NCI-H748 (cell line): ENCODE results near the gene SEC16A.
"Not testable (repeated sequence)": the region's sequence is repeated elsewhere in the genome, so short reads cannot be mapped to it uniquely, and the experiment has no call there.

ENCODE experiments used
- DNase-seq: peaks from one replicate; lab custom pipeline; 2025; ENCODE audit not compliant: unreplicated experiment; lab: John Stamatoyannopoulos, UW

The SEC16A gene

DNA sequence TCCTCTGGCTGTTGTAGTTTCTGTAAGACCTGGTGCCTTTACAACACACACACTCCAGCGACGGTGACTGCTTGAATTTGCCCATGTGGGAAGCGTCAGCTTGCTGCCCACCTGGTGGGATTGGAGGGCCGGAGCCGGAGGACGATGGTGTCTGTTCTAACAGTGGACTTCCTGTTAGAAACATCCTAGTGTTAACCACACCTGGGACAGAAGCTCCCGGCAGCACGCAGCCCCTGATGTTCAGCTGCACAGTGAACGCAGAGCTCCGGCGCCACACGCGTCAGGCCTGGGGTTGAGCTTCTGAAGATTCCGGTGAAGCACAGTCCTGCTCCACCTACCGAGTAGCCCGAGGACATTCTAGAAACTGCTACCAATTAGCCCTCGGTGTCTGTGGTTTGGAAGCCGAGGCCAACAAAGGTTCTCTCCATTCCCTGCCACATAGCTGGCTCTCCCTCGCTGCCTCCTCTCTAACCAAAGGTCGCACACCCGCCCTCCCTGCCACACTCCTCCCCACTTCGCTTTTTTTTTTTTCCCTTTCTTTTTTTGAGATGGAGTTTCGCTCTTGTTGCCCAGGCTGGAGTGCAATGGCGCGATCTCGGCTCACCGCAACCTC, 58.0 kb downstream of the SEC16A start:
- no peak for DNase-seq

DNA sequence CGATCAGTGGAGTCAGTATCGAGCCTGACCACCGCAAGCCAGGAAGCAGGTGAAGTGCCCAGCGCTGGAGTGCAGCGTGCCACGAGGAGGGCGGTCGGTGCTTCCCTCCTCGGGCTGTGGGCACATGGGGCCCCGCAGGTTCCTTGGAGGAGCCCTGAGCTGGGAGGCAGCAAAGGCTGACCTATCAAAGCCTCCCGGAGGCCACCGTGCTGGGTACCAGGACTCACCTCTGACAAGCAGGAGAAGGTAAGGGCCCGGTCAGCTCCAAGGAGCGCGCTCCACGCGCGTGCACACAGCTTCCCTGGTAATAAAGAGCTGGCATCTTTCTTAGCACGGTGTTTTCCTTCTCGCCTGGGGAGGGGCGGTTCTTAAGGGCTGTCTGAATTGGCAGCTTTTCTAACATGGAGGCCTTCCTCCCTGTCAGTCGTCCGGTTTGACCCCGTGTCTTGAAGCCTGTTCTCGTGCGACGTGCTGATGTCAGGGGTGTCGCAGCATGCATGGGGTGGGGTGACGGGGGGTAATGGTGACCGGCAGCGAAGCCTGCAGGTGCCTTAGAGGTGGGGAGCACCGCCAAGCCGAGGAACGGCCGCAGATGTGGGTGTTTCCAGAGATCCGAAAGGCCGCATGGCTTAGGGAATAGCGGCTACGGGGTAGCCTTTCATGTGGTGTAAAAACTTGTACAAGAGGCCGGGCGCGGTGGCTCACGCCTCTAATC, 59.3 kb downstream of the SEC16A start:
- DNase-seq: no peak

DNA sequence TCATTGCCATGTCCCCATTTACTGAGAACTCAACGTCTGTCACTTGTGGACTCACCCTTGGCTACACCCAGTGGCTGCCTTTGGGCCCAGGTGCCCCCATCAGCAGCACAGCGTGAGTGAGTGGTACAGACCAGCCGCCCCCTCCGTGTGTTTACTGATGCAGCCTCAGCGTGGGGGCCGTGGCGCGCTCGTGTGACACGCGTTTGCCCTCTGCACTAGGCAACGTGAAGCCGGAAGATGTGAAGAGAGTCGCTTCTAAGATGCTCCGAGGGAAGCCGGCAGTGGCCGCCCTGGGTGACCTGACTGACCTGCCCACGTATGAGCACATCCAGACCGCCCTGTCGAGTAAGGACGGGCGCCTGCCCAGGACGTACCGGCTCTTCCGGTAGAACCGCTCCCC, 60.0 kb downstream of the SEC16A start:
- DNase-seq: no peak

DNA sequence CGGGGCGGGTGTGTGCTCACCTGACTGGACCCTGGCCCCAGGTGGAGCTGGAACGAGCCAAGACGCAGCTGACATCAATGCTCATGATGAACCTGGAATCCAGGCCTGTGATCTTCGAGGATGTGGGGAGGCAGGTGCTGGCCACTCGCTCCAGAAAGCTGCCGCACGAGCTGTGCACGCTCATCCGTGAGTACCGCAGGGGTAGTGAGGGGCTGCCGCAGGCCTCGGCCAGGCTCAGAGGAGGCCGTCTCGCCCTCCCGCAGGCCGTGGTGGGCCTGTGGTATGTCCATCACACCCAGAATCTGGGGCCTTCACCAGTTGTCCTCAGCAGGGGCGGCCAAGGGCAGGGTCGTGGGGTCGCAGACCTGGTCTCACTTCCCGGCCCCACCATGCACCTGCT, 61.0 kb downstream of the SEC16A start:
- DNase-seq: no peak

DNA sequence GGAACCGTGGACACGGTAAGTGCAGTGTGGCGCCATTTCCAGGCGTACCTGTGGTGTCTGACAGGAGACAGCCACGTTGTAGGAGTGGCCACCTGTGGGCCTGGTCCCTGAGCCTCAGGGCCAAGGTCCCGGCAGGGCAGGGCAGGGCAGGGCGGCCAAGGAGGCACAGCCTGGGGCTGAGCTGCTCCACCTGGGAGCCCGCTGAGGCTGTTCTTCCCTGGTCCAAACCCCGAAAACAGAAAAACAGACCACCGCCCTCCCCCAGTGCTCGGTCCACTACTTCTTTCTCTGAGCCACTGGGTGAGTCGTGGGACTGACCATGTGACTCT, 63.8 kb downstream of the SEC16A start:
- DNase-seq: no peak

DNA sequence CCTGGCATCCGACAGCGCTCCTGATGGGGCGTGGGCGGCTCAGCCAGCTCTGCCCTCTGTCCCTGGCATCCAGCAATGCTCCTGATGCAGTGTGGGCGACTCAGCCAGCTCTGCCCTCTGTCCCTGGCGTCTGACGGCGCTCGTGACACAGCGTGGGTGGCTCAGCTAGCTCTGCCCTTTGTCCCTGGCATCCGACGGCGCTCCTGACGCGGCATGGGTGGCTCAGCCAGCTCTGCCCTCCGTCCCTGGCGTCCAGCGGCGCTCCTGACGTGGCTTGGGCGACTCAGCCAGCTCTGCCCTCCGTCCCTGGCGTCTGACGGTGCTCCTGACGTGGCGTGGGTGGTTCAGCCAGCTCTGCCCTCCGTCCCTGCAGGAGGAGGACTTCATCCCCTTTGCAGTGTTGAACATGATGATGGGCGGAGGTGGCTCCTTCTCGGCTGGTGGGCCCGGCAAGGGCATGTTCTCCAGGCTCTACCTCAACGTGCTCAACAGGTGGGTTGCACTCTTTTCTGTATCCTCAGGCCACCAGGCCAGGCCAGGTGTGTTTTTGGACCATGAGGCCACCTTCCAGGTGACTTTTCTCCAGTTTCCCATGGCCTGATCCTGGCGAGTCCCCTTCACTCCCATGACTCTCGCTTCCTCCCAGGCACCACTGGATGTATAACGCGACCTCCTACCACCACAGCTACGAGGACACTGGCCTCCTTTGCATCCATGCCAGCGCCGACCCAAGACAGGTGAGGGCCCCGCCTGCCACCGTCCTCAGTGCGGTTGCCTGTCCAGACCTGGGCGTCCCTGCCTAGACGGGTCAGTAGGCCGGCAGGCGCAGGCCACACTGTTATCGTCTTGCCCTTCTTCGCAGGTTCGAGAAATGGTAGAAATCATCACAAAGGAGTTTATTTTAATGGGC, 64.4 kb downstream of the SEC16A start:
- no peak for DNase-seq

DNA sequence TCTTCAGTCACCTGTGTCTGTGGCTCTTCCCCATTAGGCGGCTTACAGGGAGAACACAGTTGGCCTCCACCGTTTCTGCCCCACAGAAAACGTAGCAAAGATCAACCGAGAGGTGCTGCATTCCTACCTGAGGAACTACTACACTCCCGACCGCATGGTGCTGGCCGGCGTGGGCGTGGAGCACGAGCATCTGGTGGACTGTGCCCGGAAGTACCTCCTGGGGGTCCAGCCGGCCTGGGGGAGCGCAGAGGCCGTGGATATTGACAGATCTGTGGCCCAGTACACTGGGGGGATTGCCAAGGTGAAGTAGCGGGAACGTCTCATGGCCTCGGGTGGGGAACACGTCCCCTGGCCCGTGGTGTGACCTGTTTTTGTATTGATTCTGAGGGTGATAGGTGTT, 65.9 kb downstream of the SEC16A start:
- no peak for DNase-seq

DNA sequence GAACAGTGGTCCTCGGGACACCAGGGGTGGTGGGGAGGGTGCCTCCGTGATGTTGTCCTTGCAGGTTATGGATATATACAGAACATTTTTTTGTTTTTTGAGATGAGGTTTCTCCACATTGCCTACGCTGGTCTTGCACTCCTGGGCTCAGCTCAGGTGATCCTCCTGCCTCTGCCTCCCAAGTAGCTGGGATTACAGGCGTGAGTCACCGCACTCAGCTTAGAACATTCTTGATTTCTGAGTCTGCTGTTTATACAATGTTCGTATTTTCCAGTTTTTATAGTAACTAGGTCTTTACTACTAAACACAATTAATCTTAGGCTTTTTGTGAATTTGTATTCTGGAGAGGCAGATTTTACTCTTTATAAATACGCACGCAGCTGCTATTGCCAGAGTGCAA, 66.4 kb downstream of the SEC16A start:
- no peak for DNase-seq

DNA sequence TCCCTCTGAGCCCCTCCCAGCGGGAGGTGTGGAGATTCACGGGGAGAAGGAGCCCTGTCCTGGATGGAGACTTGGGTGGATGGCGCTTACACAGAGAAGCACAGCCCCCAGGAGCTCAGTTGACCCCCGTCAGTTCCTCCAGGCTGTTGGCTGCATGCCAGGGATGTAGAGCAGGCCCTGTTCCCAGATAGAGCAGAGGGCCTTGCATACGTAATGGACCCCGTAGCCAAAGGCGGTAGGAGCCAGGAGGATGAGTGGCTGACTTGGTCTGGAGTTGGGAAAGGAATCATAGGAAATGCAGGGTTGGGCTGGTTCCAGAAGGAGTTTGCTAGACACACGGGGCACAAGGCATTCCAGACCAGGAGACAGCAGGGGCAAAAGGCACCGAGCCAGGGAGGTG, 69.9 kb downstream of the SEC16A start:
- DNase-seq: no peak

DNA sequence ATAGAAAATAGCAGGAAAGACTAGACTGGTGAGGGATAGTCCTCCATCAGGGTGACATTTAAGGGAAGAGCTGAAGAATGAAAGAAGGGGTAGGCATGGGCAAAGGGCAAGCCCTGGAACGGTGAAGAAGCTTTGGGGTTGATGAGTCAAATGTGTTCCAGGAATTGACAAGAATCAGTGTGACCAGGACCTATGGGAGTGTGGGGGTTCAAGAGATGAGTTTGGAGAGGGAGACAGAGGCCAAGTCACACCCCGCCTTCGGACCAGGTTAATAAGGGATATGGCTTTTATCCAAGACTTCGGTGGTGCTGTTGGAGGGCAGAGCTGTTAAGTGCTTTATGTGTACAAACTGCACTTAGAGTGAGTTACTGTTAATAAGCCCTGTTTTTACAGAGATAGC, 71.5 kb downstream of the SEC16A start:
- no peak for DNase-seq

DNA sequence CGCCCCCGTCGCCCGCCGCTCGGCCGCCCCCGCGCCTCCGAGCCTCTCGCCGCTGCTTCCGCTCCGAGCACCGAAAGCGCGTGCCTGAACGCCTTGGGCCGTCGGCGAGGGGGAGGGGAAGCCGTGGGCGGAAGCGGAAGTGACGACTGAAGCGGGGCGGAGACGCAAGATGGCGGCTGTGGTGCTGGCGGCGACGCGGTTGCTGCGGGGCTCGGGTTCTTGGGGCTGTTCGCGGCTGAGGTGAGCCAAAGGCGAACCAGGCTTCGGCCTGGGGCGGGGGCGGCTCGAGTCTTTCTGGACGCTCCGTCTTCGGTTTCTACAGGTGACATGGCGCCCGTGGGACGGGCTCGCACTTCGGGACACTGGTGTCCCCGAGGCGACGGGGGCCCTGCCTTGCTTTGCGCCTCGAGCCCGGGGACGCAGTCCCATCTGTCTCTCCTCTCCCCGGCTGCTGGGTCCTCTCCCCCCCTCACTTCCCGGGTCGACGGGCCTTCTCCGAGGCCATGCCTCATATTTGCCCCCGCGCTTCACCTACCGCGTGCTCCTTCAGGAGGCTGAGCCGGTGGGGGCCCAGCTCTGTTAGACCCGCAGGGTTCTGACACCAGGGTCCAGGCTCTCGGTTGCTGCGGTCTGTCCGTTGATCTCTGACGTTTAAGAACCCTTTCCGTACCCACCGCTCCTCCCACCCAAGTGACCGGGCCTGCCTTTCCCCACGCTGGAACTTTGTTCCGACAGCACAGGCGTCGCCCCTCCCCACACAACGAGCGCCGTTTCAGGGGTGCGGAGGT, 72.1 kb downstream of the SEC16A start, which contains the start of the genes ENTR1 and PMPCA:
Gene ENTR1 (minus strand): TSS at position 115 of the 788 bp plus-strand sequence. CDS start 217 bp downstream, outside the sequence.
Gene PMPCA (plus strand): TSS at position 159 of the 788 bp plus-strand sequence. CDS start 11 bp downstream, at position 170.
- DNase-seq: peak; percentile 88

DNA sequence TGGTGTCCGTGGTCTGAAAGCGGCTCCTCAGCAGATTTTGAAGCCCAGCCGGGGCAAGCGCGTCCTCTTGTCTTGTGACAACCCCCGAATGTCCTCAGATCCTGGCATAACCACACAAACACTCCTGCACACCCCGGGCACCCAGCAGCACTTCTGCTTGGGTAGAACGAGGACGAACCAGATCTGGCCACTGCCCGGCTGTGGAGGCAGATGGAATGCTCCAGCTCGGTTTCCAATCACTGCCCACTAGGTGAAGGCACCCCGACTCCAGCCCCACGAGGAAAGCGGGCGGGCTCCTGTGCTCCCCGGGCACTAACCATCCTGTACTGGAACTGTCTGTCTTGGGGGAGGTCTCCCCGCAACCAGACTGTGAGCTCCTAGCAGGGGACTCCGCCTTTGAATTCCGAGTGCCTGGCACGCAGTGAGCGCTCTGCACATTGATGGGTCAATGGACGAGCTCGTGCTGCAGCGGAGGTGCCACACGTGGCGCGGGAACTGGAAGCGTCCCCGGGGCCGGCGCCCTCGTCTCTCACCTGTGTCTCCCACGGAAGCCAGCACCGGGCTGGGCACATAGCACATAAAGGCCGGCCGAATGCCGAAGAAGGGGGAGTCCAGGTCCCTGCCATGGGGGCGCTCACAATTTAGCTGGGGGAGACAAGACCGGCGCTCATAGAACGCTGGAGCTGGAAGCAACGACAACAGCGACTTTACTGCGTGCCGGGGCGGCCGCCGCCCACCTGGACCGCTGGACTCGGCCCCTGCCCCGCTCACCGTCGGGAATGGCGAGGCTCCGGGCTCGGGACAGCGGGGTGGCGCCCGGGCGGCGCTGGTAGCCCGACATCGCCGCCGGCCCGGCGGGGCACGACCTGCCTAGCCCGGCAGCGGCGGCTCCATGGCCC, 73.0 kb downstream of the SEC16A start:
- peak; percentile 56 for DNase-seq

DNA sequence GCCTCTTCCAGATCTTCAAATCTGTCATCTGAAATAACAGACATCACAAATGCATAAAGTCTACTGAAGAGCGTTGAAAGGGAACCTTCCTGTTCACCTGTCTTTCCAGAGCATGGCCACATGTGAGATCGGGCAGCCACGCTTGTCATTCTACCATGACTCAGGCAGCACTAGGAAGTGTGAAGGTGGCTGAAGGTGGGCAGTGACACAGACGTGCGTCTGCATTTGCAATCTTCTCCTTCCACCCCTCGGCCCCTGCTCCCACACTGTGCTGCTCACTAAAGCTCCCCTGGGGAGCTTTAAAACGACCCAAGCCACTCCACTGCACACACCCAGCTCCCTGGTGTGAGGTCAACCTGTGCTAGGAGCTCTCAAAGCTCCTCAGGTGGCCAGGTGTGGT, 74.9 kb downstream of the SEC16A start:
- DNase-seq: no peak

DNA sequence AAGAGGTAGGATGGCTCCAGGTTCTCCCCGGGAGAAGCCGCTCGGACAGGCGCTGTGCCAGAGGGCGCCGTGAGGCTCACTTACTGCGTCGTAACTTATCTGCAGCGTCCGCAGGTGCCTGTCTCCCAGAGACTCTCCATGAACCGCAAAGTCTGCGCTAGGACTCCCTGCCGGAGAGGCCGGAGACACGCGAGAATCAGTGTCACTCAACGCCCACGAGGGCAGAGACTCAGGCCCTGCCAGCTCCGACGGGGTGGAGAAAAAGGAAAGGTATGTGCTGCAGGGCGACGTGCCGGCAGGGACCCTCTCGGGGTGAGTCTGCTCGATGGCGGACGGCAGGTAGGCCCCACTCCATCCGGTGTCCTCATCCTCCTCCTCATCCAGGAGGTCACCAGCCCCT, 75.8 kb downstream of the SEC16A start:
- not testable (repeated sequence) for DNase-seq

DNA sequence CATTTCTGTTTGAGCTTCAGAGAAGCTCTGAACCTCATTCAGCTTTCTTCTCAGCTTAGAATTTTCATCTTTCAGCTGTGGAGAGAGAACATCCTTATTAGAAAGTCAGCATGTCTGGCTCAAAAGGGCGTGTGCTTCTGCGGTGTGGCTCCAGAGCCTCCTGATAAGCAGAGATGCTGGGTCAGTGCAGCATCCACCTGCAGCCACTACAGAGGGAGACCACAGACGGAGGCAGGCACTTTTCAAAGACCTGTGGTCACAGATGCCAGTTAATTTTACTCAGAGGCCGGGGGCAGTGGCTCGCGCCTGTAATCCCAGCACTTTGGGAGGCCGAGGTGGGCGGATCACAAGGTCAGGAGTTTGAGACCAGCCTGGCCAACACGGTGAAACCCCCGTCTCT, 76.9 kb downstream of the SEC16A start:
- not testable (repeated sequence) for DNase-seq

DNA sequence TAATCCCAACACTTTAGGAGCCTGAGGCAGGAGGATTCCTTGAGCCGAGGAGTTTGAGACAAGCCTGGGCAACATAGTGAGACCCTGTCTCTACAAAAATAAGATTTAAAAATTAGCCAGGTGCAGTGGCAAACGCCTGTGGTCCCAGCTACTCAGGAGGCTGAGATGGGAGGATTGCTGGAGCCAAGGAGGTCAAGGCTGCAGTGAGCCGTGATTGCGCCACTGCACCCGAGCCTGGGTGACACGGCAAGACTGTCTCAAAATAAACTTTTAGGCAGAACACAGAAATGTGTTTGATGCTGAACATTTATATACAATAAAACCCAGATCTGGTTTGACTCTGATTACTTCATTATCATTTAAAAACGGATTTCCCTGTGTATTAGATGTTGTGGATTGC, 77.4 kb downstream of the SEC16A start:
- DNase-seq: no peak

DNA sequence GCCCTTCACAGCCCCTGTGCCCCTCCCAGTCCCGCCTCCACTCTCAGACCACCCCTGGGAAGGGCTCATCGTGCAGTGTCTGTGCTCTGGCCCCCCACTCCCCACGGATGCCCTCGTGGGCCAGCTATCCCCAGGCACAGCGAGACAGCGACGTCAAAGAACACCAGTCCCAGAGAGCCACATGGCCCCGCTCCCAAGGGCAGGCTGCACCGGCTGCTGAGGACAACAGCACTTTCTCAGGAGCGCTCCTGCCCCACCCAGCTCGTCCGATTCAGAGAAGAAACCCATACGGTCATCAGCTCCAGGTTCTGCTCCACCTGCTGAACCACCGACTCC, 78.1 kb downstream of the SEC16A start:
- no peak for DNase-seq

DNA sequence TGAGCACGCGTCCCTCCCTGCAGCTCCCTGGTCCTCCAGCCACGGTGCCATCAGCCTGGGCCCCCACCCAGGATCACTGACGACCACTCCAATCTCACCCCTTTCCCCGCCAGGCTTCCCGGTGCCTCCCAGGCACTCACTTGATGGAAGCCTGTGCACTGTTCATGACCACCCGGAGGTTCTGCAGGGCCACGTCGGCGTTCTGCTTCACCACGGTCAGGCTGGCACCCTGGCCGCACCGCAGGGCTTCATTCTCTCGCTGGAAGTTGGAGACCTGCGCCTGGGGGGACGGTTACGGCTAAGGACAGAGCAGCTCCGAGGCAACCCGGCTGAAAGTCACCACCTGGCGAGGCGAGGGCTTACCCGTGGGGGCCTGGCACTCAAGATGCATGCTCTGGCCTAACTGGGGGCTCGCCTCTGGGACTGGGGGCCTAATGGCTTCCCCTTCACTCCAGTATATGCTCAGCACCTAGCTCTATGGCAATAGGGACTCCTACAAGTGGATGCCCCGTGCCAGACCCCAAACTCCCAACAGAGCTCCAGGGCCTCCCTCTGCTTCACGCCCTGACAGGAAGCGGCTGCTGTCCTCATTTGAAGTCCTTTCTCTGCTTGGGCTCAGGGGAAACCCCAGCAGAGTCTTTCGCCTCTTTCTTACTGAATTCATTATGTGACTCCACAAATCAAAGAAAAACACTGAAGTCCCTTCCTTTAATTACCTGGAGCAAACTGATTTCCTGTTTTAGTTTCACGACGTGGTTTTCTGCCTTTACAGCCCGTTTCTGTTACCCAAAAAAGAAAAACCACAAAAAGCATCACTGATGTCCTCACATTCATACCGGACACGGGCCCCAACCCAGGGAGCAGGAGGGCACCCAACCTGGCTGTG, 78.7 kb downstream of the SEC16A start:
- DNase-seq: no peak

DNA sequence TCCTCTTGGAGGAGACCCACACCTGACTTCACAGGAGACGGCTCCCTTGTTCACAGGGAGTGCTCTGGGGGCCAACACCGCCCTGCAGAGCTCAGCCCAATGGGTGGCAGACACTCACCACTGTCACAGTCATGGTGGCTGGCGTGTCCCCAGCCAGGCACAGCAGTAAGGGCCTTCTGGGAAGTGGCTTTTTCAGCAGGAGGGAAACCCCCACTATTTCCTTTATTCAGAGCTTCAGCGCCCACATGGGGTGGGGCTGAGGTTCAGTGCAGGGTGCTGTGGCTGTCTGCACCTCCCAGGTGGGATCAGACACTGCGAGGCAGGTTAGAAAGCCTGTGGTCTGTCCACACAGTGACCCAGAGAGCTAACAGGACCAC, 79.3 kb downstream of the SEC16A start:
- DNase-seq: no peak
